Mononuclear cell (primary cell): ENCODE measurements around the gene MED16. TPM values are rescaled to one million over a fixed set of nuclear protein-coding genes. Genes with fewer than 3 reads are reported as not detected.
"Not testable (repeated sequence)": the region's sequence is repeated elsewhere in the genome, so short reads cannot be mapped to it uniquely, and the experiment has no call there.

Source experiments
- H3K27me3 ChIP-seq: 2 replicates; pipeline ENCODE4 v1.6.0; 2011; ENCODE audit warnings: low read length, control low read depth; ENCODE audit not compliant: insufficient read depth
- H3K4me1 ChIP-seq: 2 replicates; pipeline ENCODE4 v1.5.1; 2011; ENCODE audit warnings: mild to moderate bottlenecking, low read length, control low read depth; ENCODE audit not compliant: insufficient read depth
- H3K4me3 ChIP-seq: 2 replicates; pipeline ENCODE4 v1.5.1; 2011; ENCODE audit warnings: mild to moderate bottlenecking, low read length, moderate library complexity
- H3K9me3 ChIP-seq: 2 replicates; pipeline ENCODE4 v1.5.1; 2011; ENCODE audit warnings: low read depth, mild to moderate bottlenecking, control low read depth, low read length
- total RNA-seq: library from RNA; depleted of rRNA; stranded (reverse); fragments of >200 nt; gene quantifications from one replicate; pipeline ENCODE4 v1.2.3, GENCODE V29; 2012

Gene MED16
- total RNA-seq, 1 donor = 15.2 TPM

GRCh38 chr19:866769-867300 lies 26.2 kb downstream of the MED16 start:
- H3K27me3 ChIP-seq = no peaks in the 10 kb centered on the region
- no peak overlapping the region for H3K4me3 ChIP-seq
- H3K9me3 ChIP-seq = no peaks in the 10 kb centered on the region
- peaks cover 20% of the 10 kb centered on the region for H3K4me1 ChIP-seq

GRCh38 chr19:863315-863620 lies 29.7 kb downstream of the MED16 start:
- H3K4me1 ChIP-seq = peaks cover 46% of the 10 kb centered on the region
- no peaks in the 10 kb centered on the region for H3K9me3 ChIP-seq
- H3K27me3 ChIP-seq = no peaks in the 10 kb centered on the region
- H3K4me3 ChIP-seq = no peak overlapping the region

GRCh38 chr19:862581-863314 lies 30.2 kb downstream of the MED16 start:
- peaks cover 48% of the 10 kb centered on the region for H3K4me1 ChIP-seq
- H3K4me3 ChIP-seq = no peak overlapping the region
- no peaks in the 10 kb centered on the region for H3K9me3 ChIP-seq
- no peaks in the 10 kb centered on the region for H3K27me3 ChIP-seq

- H3K4me3 ChIP-seq = no peak overlapping the region
- H3K9me3 ChIP-seq = no peaks in the 10 kb centered on the region
- peaks cover 51% of the 10 kb centered on the region for H3K4me1 ChIP-seq
- no peaks in the 10 kb centered on the region for H3K27me3 ChIP-seq
Measured at GRCh38 chr19:861756-862580, 31.0 kb downstream of the MED16 start.

GRCh38 chr19:861141-861755 lies 31.7 kb downstream of the MED16 start:
- H3K4me3 ChIP-seq = no peak overlapping the region
- H3K4me1 ChIP-seq = peaks cover 51% of the 10 kb centered on the region
- H3K27me3 ChIP-seq = no peaks in the 10 kb centered on the region
- H3K9me3 ChIP-seq = no peaks in the 10 kb centered on the region

- no peaks in the 10 kb centered on the region for H3K27me3 ChIP-seq
- H3K4me1 ChIP-seq = peaks cover 49% of the 10 kb centered on the region
- H3K4me3 ChIP-seq = peak within 1 kb of the TSS; percentile 38
- H3K9me3 ChIP-seq = no peaks in the 10 kb centered on the region
Measured at GRCh38 chr19:858868-859843, 33.8 kb downstream of the MED16 start, which contains the start of gene CFD. CFD (plus strand) TSS chr19:859664; CDS start chr19:859690, 26 bp downstream.

GRCh38 chr19:858284-858683 lies 34.7 kb downstream of the MED16 start:
- H3K27me3 ChIP-seq = no peaks in the 10 kb centered on the region
- H3K9me3 ChIP-seq = no peaks in the 10 kb centered on the region
- H3K4me1 ChIP-seq = peaks cover 41% of the 10 kb centered on the region
- H3K4me3 ChIP-seq = no peak overlapping the region

GRCh38 chr19:855566-856120 lies 37.3 kb downstream of the MED16 start:
- H3K27me3 ChIP-seq = no peaks in the 10 kb centered on the region
- H3K4me1 ChIP-seq = peaks cover 41% of the 10 kb centered on the region
- no peak overlapping the region for H3K4me3 ChIP-seq
- no peaks in the 10 kb centered on the region for H3K9me3 ChIP-seq

GRCh38 chr19:855142-855541 lies 37.8 kb downstream of the MED16 start:
- Histone ChIP-seq H3K4me3 (no peak overlapping the region), H3K4me1 (peaks cover 42% of the 10 kb centered on the region), H3K9me3 (no peaks in the 10 kb centered on the region), H3K27me3 (no peaks in the 10 kb centered on the region)

GRCh38 chr19:854549-854948 lies 38.4 kb downstream of the MED16 start:
- Histone ChIP-seq H3K4me1 (peaks cover 36% of the 10 kb centered on the region), H3K9me3 (no peaks in the 10 kb centered on the region), H3K4me3 (no peak overlapping the region), H3K27me3 (no peaks in the 10 kb centered on the region)

GRCh38 chr19:853614-854220 lies 39.3 kb downstream of the MED16 start:
- H3K9me3 ChIP-seq, H3K4me3 ChIP-seq, H3K27me3 ChIP-seq: not testable (repeated sequence)
- peaks cover 27% of the 10 kb centered on the region for H3K4me1 ChIP-seq

- Histone ChIP-seq H3K9me3 (no peaks in the 10 kb centered on the region), H3K4me1 (peaks cover 22% of the 10 kb centered on the region), H3K4me3 (no peak overlapping the region), H3K27me3 (no peaks in the 10 kb centered on the region)
Measured at GRCh38 chr19:853014-853585, 39.9 kb downstream of the MED16 start.

- Histone ChIP-seq H3K27me3 (no peaks in the 10 kb centered on the region), H3K4me1 (peaks cover 24% of the 10 kb centered on the region), H3K9me3 (no peaks in the 10 kb centered on the region), H3K4me3 (no peak within 1 kb of the TSS)
Measured at GRCh38 chr19:852136-853013, 40.6 kb downstream of the MED16 start, which contains the start of gene ELANE. ELANE (plus strand) TSS chr19:852303; CDS start chr19:852329, 26 bp downstream.
